Suprapubic skin (tissue), 4 donors: ENCODE data around the gene VWA2. TPM values are rescaled to one million over a fixed set of nuclear protein-coding genes. Genes with fewer than 3 reads are reported as not detected.

Experiments
- DNase-seq, 2 donors: peaks; one replicate each; pipeline ENCODE4 v3.0.0-alpha.2; 2019; ENCODE audit warnings: low spot score in 2 of 2
- H3K27ac ChIP-seq: fragments of 200-600 bp; sonication (generic); one replicate; pipeline ENCODE4 v1.5.1; 2019
- H3K27me3 ChIP-seq: fragments of 200-600 bp; sonication (generic); one replicate; pipeline ENCODE4 v1.5.1; 2019
- H3K36me3 ChIP-seq: fragments of 200-600 bp; sonication (generic); one replicate; pipeline ENCODE4 v1.5.1; 2019
- H3K4me1 ChIP-seq: fragments of 200-600 bp; sonication (generic); one replicate; pipeline ENCODE4 v1.5.1; 2019
- H3K4me3 ChIP-seq: fragments of 200-600 bp; sonication (generic); one replicate; pipeline ENCODE4 v1.5.1; 2019; ENCODE audit warnings: mild to moderate bottlenecking
- H3K9me3 ChIP-seq: fragments of 200-600 bp; sonication (generic); one replicate; pipeline ENCODE4 v1.5.1; 2019
- CTCF ChIP-seq, 2 donors: fragments of 200-600 bp in 1 of 2; fragments of 450-650 bp in 1 of 2; sonication (generic) in 1 of 2; IDR thresholded peaks; one replicate each; pipeline ENCODE4 v1.5.1; 2016 to 2019; ENCODE audit warnings: antibody characterized with exemption in 2 of 2, mild to moderate bottlenecking in 1 of 2, moderate library complexity in 1 of 2
- EP300 ChIP-seq: sonication (generic); formaldehyde crosslinking; IDR thresholded peaks from one replicate; pipeline ENCODE4 v1.6.1; 2017; ENCODE audit warnings: antibody characterized with exemption
- POLR2A ChIP-seq, 2 donors: fragments of 450-650 bp; IDR thresholded peaks; one replicate each; pipeline ENCODE4 v1.6.1; 2017; ENCODE audit warnings: antibody characterized with exemption in 2 of 2, mild to moderate bottlenecking in 2 of 2, moderate library complexity in 2 of 2
- POLR2AphosphoS5 ChIP-seq, 3 donors: sonication (generic); formaldehyde crosslinking; IDR thresholded peaks; one replicate each; pipeline ENCODE4 v1.6.1; 2017; ENCODE audit warnings: antibody characterized with exemption in 3 of 3
- WGBS: methylation state at CpG from one replicate; pipeline ENCODE4 v1.1.5; 2018; 5-methylcytosine and 5-hydroxymethylcytosine counted together
- total RNA-seq, 4 donors: library from RNA; depleted of rRNA; stranded (reverse); fragments of >200 nt; gene quantifications; one replicate each; pipeline ENCODE4 v1.1.0, GENCODE V29; 2016

VWA2 gene
- total RNA-seq, 4 donors from 2014 or later = 15.7 to 31.0 (median 20.2) TPM

GRCh38 chr10:114286921-114287320 is 47.9 kb downstream of the VWA2 start:
- Histone ChIP-seq H3K36me3 (no peaks in the 10 kb centered on the region), H3K4me3 (no peak overlapping the region), H3K9me3 (no peaks in the 10 kb centered on the region), H3K27ac (no peak overlapping the region), H3K4me1 (no peaks in the 10 kb centered on the region), H3K27me3 (no peaks in the 10 kb centered on the region)
- 64% methylated on average over 8 of the region's 8 CpGs for WGBS
- no peak for TF ChIP-seq CTCF (IDR thresholded peaks at IDR 0.05)
- TF ChIP-seq EP300 = no peak
- no peak for TF ChIP-seq POLR2A (IDR thresholded peaks at IDR 0.05)
- no peak for TF ChIP-seq POLR2AphosphoS5 (IDR thresholded peaks at IDR 0.05)
- DNase-seq = peak in 1 of 2 donors; percentile 25

- no peaks in the 10 kb centered on the region for H3K36me3 ChIP-seq
- H3K9me3 ChIP-seq = no peaks in the 10 kb centered on the region
- no peaks in the 10 kb centered on the region for H3K4me1 ChIP-seq
- 71% methylated on average over 9 of the region's 11 CpGs for WGBS
- H3K27ac ChIP-seq = no peak overlapping the region
- TF ChIP-seq CTCF (IDR thresholded peaks at IDR 0.05) = no peak
- no peak for TF ChIP-seq POLR2AphosphoS5 (IDR thresholded peaks at IDR 0.05)
- TF ChIP-seq POLR2A (IDR thresholded peaks at IDR 0.05) = no peak
- no peak for TF ChIP-seq EP300
- H3K27me3 ChIP-seq = no peaks in the 10 kb centered on the region
- DNase-seq = peak in 1 of 2 donors; percentile 16
- no peak overlapping the region for H3K4me3 ChIP-seq
Measured at GRCh38 chr10:114288424-114289095, 49.5 kb downstream of the VWA2 start.

- no peaks in the 10 kb centered on the region for H3K9me3 ChIP-seq
- H3K27ac ChIP-seq = no peak overlapping the region
- 91% methylated on average over 4 of the region's 16 CpGs for WGBS
- no peaks in the 10 kb centered on the region for H3K36me3 ChIP-seq
- TF ChIP-seq CTCF (IDR thresholded peaks at IDR 0.05) (no peak), POLR2A (IDR thresholded peaks at IDR 0.05) (no peak), POLR2AphosphoS5 (IDR thresholded peaks at IDR 0.05) (no peak), EP300 (no peak)
- no peaks in the 10 kb centered on the region for H3K4me1 ChIP-seq
- no peaks in the 10 kb centered on the region for H3K27me3 ChIP-seq
- H3K4me3 ChIP-seq = no peak overlapping the region
- DNase-seq = peak in 1 of 2 donors; percentile 62
Measured at GRCh38 chr10:114289096-114289436, 50.0 kb downstream of the VWA2 start.

- Histone ChIP-seq H3K27me3 (no peaks in the 10 kb centered on the region), H3K27ac (no peak overlapping the region), H3K4me3 (no peak overlapping the region), H3K4me1 (no peaks in the 10 kb centered on the region), H3K36me3 (peaks cover 2% of the 10 kb centered on the region), H3K9me3 (no peaks in the 10 kb centered on the region)
- peak in 1 of 2 donors; percentile 48 for DNase-seq
- TF ChIP-seq POLR2AphosphoS5 (IDR thresholded peaks at IDR 0.05) = no peak
- no peak for TF ChIP-seq EP300
- no peak for TF ChIP-seq CTCF (IDR thresholded peaks at IDR 0.05)
- no peak for TF ChIP-seq POLR2A (IDR thresholded peaks at IDR 0.05)
- WGBS = 95% methylated on average over 10 of the region's 10 CpGs
Measured at GRCh38 chr10:114290038-114290437, 51.0 kb downstream of the VWA2 start.

GRCh38 chr10:114291076-114291475 is 52.0 kb downstream of the VWA2 start:
- TF ChIP-seq EP300 = no peak
- TF ChIP-seq POLR2AphosphoS5 (IDR thresholded peaks at IDR 0.05) = no peak
- TF ChIP-seq CTCF (IDR thresholded peaks at IDR 0.05) = no peak
- no peak for TF ChIP-seq POLR2A (IDR thresholded peaks at IDR 0.05)
- no peaks in the 10 kb centered on the region for H3K27me3 ChIP-seq
- H3K27ac ChIP-seq = no peak overlapping the region
- peaks cover 5% of the 10 kb centered on the region for H3K9me3 ChIP-seq
- peaks cover 12% of the 10 kb centered on the region for H3K36me3 ChIP-seq
- H3K4me1 ChIP-seq = no peaks in the 10 kb centered on the region
- 77% methylated on average over 5 of the region's 7 CpGs for WGBS
- no peak overlapping the region for H3K4me3 ChIP-seq
- peak in 1 of 2 donors; percentile 27 for DNase-seq
